Lower leg skin (tissue), 3 donors: ENCODE measurements around the gene BCAR1.

Experiments
- POLR2A ChIP-seq, 2 donors: fragments of 450-650 bp; IDR thresholded peaks; one replicate each; pipeline ENCODE4 v1.6.1; 2016 to 2017; ENCODE audit warnings: antibody characterized with exemption in 2 of 2, mild to moderate bottlenecking in 1 of 2, moderate library complexity in 1 of 2
- TF ChIP-seq, protein P1 (sequence below), 3 donors: fragments of 450-650 bp; IDR thresholded peaks; one replicate each; pipeline ENCODE4 v1.5.1; 2016; ENCODE audit warnings: antibody characterized with exemption in 3 of 3, mild to moderate bottlenecking in 3 of 3, moderate library complexity in 2 of 3

GRCh38 chr16:75227361-75228142 is 23.9 kb downstream of the BCAR1 start:
- TF ChIP-seq, protein P1, sequence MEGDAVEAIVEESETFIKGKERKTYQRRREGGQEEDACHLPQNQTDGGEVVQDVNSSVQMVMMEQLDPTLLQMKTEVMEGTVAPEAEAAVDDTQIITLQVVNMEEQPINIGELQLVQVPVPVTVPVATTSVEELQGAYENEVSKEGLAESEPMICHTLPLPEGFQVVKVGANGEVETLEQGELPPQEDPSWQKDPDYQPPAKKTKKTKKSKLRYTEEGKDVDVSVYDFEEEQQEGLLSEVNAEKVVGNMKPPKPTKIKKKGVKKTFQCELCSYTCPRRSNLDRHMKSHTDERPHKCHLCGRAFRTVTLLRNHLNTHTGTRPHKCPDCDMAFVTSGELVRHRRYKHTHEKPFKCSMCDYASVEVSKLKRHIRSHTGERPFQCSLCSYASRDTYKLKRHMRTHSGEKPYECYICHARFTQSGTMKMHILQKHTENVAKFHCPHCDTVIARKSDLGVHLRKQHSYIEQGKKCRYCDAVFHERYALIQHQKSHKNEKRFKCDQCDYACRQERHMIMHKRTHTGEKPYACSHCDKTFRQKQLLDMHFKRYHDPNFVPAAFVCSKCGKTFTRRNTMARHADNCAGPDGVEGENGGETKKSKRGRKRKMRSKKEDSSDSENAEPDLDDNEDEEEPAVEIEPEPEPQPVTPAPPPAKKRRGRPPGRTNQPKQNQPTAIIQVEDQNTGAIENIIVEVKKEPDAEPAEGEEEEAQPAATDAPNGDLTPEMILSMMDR (IDR thresholded peaks at IDR 0.05) = no peak
- TF ChIP-seq POLR2A (IDR thresholded peaks at IDR 0.05) = no peak
